ENCODE data around the gene PRSS23.

Gene PRSS23

DNA sequence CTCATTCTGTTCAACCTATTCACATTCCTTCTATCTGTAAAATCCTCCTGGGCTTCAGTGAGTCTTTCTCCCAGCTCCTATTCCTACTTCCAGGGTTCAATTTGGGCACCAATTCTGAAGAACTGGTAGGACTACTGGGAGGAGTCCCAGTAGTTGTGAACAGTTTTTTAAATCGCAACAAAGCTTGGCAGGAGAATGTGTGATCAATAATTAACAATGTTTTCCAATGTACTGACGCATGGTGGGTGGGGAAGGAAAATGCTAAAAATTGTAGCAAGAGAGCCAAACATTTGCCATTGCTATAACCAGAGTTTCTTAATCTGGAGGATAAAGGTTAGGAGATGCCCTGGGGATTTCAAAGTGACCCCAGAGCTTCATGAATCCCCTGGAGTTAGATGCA, 27.3 kb upstream of the PRSS23 start:
- no peak for TF ChIP-seq TAF1 (IDR thresholded peaks at IDR 0.05; ENCODE audit: borderline replicate concordance, insufficient read depth, low read length)
- no peak for TF ChIP-seq FOXP2 (optimal IDR thresholded peaks at IDR 0.05; ENCODE audit: borderline replicate concordance, extremely low read depth, extremely low read length, insufficient read depth)
- no peak for TF ChIP-seq SIN3A (IDR thresholded peaks at IDR 0.05; ENCODE audit: borderline replicate concordance, insufficient read depth, low read length)
- TF ChIP-seq, protein P1, sequence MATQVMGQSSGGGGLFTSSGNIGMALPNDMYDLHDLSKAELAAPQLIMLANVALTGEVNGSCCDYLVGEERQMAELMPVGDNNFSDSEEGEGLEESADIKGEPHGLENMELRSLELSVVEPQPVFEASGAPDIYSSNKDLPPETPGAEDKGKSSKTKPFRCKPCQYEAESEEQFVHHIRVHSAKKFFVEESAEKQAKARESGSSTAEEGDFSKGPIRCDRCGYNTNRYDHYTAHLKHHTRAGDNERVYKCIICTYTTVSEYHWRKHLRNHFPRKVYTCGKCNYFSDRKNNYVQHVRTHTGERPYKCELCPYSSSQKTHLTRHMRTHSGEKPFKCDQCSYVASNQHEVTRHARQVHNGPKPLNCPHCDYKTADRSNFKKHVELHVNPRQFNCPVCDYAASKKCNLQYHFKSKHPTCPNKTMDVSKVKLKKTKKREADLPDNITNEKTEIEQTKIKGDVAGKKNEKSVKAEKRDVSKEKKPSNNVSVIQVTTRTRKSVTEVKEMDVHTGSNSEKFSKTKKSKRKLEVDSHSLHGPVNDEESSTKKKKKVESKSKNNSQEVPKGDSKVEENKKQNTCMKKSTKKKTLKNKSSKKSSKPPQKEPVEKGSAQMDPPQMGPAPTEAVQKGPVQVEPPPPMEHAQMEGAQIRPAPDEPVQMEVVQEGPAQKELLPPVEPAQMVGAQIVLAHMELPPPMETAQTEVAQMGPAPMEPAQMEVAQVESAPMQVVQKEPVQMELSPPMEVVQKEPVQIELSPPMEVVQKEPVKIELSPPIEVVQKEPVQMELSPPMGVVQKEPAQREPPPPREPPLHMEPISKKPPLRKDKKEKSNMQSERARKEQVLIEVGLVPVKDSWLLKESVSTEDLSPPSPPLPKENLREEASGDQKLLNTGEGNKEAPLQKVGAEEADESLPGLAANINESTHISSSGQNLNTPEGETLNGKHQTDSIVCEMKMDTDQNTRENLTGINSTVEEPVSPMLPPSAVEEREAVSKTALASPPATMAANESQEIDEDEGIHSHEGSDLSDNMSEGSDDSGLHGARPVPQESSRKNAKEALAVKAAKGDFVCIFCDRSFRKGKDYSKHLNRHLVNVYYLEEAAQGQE (IDR thresholded peaks at IDR 0.05; ENCODE audit: insufficient read depth in 1 of 2, low read depth in 2 of 2, low read length in 2 of 2), result no peak
- TF ChIP-seq POLR2AphosphoS5 (IDR thresholded peaks at IDR 0.05; ENCODE audit: low read depth, low read length), result no peak

- TF ChIP-seq FOXP2 (optimal IDR thresholded peaks at IDR 0.05; ENCODE audit: borderline replicate concordance, extremely low read depth, extremely low read length, insufficient read depth) (no peak), TAF1 (IDR thresholded peaks at IDR 0.05; ENCODE audit: borderline replicate concordance, insufficient read depth, low read length) (no peak), POLR2AphosphoS5 (IDR thresholded peaks at IDR 0.05; ENCODE audit: low read depth, low read length) (no peak), SIN3A (IDR thresholded peaks at IDR 0.05; ENCODE audit: borderline replicate concordance, insufficient read depth, low read length) (no peak)
- TF ChIP-seq, protein P1 (IDR thresholded peaks at IDR 0.05; ENCODE audit: insufficient read depth in 1 of 2, low read depth in 2 of 2, low read length in 2 of 2), result no peak
Measured at GRCh38 chr11:86773513-86774252, 26.7 kb upstream of the PRSS23 start.

DNA sequence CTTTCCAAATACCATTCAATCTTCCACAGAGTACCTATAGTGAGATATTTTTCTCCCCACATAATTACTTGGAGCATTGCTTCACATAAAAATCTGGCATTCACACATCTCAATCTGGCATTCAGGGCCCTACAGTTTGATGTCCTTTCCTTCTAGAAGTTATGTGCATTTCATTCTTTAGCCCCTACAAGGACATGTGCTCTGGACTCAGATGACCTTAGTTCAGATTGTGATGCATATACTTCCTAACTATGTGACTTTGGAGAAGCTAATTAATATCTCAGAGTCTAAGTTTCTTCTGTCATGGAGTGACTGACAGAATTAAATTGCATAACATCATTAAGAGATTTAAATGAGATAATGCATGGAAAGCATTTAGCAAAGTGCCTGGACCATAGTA, 25.9 kb upstream of the PRSS23 start:
- TF ChIP-seq TAF1 (IDR thresholded peaks at IDR 0.05; ENCODE audit: borderline replicate concordance, insufficient read depth, low read length) (no peak), SIN3A (IDR thresholded peaks at IDR 0.05; ENCODE audit: borderline replicate concordance, insufficient read depth, low read length) (no peak), POLR2AphosphoS5 (IDR thresholded peaks at IDR 0.05; ENCODE audit: low read depth, low read length) (no peak), FOXP2 (optimal IDR thresholded peaks at IDR 0.05; ENCODE audit: borderline replicate concordance, extremely low read depth, extremely low read length, insufficient read depth) (no peak)
- TF ChIP-seq, protein P1 (IDR thresholded peaks at IDR 0.05; ENCODE audit: insufficient read depth in 1 of 2, low read depth in 2 of 2, low read length in 2 of 2), result no peak

- no peak for TF ChIP-seq POLR2AphosphoS5 (IDR thresholded peaks at IDR 0.05; ENCODE audit: low read depth, low read length)
- TF ChIP-seq TAF1 (IDR thresholded peaks at IDR 0.05; ENCODE audit: borderline replicate concordance, insufficient read depth, low read length), result no peak
- TF ChIP-seq FOXP2 (optimal IDR thresholded peaks at IDR 0.05; ENCODE audit: borderline replicate concordance, extremely low read depth, extremely low read length, insufficient read depth), result no peak
Measured at GRCh38 chr11:86775361-86775760, 25.0 kb upstream of the PRSS23 start.

DNA sequence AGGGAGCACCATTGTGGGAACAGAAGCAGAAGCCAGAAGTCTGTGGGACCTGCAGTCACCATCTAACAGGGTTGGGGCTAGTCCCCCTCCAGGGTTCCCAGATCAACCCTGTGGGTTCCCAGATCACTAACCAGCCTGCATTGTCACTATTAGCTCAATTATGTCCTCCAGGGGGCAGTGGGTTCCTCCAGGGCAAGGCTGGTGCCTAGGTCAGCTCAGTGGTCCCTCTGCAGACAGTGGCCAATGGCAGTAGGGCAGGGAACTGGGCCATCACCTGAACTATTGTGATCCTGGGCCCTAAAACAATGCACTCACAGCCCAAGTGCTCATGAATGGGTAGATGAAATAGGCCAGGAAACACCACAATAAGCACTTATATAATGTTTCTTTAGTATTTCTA, 18.8 kb upstream of the PRSS23 start:
- TF ChIP-seq SIN3A (IDR thresholded peaks at IDR 0.05; ENCODE audit: borderline replicate concordance, insufficient read depth, low read length), result no peak
- TF ChIP-seq POLR2AphosphoS5 (IDR thresholded peaks at IDR 0.05; ENCODE audit: low read depth, low read length), result no peak
- TF ChIP-seq TAF1 (IDR thresholded peaks at IDR 0.05; ENCODE audit: borderline replicate concordance, insufficient read depth, low read length), result no peak
- TF ChIP-seq, protein P1 (IDR thresholded peaks at IDR 0.05; ENCODE audit: insufficient read depth in 1 of 2, low read depth in 2 of 2, low read length in 2 of 2), result no peak
- TF ChIP-seq FOXP2 (optimal IDR thresholded peaks at IDR 0.05; ENCODE audit: borderline replicate concordance, extremely low read depth, extremely low read length, insufficient read depth), result no peak

All from PFSK-1 (cell line).